HL-60 (cell line): ENCODE measurements around the gene SP100.

Source experiments
- DNase-seq, 2 experiments: peaks; one replicate each; pipeline ENCODE4 v3.0.0-alpha.2; 2010 to 2020; ENCODE audit warnings: low read depth in 1 of 2, low spot score in 1 of 2
- H3K27ac ChIP-seq: fragments of 250-450 bp; sonication (Bioruptor Pico); replicated peaks from 2 replicates; pipeline ENCODE4 v1.5.1; 2020; ENCODE audit warnings: mild to moderate bottlenecking, moderate library complexity
- H3K27me3 ChIP-seq: fragments of 250-450 bp; sonication (Bioruptor Pico); 2 replicates; pipeline ENCODE4 v1.5.1; 2021; ENCODE audit warnings: mild to moderate bottlenecking, moderate library complexity; ENCODE audit not compliant: insufficient read depth, poor library complexity, severe bottlenecking
- H3K4me3 ChIP-seq: replicated peaks from 2 replicates; pipeline ENCODE4 v1.5.1; 2011; ENCODE audit warnings: mild to moderate bottlenecking, control low read depth, low read length; ENCODE audit not compliant: insufficient read depth
- GABPA ChIP-seq: IDR thresholded peaks from 2 replicates; pipeline ENCODE4 v1.6.1; 2012; ENCODE audit warnings: low read depth
- POLR2AphosphoS5 ChIP-seq: IDR thresholded peaks from 2 replicates; pipeline ENCODE4 v1.6.1; 2012; ENCODE audit warnings: low read depth
- SPI1 ChIP-seq: IDR thresholded peaks from 2 replicates; pipeline ENCODE4 v1.6.1; 2012; ENCODE audit warnings: low read depth, mild to moderate bottlenecking, borderline replicate concordance
- TF ChIP-seq, protein P1 (sequence below): IDR thresholded peaks from 2 replicates; pipeline ENCODE4 v1.6.1; 2012; ENCODE audit warnings: low read depth; ENCODE audit not compliant: insufficient replicate concordance
- TF ChIP-seq, protein P2 (sequence below): IDR thresholded peaks from one replicate; pipeline ENCODE4 v1.5.1; 2011; ENCODE audit warnings: low read length, control low read depth, inconsistent platforms; ENCODE audit not compliant: insufficient read depth

Gene SP100

DNA sequence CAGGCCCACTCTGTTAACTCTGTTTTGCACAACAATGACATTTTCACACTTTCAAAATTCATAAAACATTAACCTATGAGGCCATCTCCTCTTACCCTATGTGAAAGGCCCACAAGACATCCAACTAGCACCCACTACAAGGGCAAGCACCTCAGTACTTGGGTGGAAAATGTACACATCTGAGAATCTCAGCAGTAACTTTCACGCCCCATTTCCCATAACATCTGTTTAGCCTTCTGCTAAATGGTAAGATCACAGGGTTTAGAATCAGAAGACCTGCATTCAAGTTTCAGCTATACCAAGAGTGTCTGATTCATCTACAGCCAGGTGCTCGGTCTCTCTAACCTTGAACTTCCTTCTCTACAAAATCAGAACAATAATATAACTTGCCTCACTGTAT is 89.2 kb downstream of the SP100 start:
- Histone ChIP-seq H3K27me3 (no peaks in the 10 kb centered on the region), H3K27ac (no peak overlapping the region), H3K4me3 (no peak overlapping the region)
- DNase-seq, result no peak
- TF ChIP-seq SPI1 (no peak), POLR2AphosphoS5 (no peak), GABPA (no peak)
- TF ChIP-seq, protein P1, sequence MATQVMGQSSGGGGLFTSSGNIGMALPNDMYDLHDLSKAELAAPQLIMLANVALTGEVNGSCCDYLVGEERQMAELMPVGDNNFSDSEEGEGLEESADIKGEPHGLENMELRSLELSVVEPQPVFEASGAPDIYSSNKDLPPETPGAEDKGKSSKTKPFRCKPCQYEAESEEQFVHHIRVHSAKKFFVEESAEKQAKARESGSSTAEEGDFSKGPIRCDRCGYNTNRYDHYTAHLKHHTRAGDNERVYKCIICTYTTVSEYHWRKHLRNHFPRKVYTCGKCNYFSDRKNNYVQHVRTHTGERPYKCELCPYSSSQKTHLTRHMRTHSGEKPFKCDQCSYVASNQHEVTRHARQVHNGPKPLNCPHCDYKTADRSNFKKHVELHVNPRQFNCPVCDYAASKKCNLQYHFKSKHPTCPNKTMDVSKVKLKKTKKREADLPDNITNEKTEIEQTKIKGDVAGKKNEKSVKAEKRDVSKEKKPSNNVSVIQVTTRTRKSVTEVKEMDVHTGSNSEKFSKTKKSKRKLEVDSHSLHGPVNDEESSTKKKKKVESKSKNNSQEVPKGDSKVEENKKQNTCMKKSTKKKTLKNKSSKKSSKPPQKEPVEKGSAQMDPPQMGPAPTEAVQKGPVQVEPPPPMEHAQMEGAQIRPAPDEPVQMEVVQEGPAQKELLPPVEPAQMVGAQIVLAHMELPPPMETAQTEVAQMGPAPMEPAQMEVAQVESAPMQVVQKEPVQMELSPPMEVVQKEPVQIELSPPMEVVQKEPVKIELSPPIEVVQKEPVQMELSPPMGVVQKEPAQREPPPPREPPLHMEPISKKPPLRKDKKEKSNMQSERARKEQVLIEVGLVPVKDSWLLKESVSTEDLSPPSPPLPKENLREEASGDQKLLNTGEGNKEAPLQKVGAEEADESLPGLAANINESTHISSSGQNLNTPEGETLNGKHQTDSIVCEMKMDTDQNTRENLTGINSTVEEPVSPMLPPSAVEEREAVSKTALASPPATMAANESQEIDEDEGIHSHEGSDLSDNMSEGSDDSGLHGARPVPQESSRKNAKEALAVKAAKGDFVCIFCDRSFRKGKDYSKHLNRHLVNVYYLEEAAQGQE, result no peak
- TF ChIP-seq, protein P2, sequence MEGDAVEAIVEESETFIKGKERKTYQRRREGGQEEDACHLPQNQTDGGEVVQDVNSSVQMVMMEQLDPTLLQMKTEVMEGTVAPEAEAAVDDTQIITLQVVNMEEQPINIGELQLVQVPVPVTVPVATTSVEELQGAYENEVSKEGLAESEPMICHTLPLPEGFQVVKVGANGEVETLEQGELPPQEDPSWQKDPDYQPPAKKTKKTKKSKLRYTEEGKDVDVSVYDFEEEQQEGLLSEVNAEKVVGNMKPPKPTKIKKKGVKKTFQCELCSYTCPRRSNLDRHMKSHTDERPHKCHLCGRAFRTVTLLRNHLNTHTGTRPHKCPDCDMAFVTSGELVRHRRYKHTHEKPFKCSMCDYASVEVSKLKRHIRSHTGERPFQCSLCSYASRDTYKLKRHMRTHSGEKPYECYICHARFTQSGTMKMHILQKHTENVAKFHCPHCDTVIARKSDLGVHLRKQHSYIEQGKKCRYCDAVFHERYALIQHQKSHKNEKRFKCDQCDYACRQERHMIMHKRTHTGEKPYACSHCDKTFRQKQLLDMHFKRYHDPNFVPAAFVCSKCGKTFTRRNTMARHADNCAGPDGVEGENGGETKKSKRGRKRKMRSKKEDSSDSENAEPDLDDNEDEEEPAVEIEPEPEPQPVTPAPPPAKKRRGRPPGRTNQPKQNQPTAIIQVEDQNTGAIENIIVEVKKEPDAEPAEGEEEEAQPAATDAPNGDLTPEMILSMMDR, result no peak

DNA sequence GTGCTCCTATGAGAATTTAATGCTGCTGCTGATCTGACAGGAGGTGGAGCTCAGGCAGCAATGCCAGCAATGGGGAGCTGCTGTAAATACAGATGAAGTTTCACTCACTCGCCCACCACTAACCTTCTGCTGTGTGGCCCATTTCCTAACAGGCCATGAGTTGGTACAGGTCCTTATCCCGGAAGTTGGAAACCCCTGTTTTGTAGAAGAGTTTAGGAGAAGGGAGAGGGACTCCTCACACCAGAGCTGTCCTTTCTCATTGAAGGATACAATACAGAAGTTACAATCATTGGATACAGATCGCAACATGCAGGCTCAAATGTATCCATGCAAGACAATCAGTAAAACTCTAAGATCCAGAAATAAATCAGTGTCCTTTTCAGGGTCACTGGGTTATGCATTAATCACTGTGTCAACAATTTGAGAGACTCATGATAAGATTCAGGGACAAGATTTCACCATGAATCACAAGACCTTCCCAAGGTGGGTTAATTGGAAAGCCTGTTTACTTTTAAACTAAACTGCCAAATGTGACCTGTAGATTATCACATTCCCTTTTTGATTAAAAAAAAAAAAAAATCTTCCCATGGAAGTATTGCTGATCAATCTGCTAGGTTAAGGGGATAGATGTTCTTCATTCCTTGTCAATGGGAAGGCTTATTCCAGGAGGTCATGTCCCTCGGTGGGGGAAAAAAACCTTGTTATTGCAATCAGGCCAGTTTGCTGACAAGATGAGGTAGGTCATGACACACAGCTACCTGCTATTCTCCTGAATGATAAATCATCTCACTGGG is 97.2 kb downstream of the SP100 start:
- DNase-seq, result no peak
- Histone ChIP-seq H3K4me3 (no peak overlapping the region), H3K27ac (no peak overlapping the region), H3K27me3 (no peaks in the 10 kb centered on the region)
- TF ChIP-seq GABPA (no peak), POLR2AphosphoS5 (no peak), SPI1 (no peak)
- TF ChIP-seq, protein P1, result no peak
- TF ChIP-seq, protein P2, result no peak

DNA sequence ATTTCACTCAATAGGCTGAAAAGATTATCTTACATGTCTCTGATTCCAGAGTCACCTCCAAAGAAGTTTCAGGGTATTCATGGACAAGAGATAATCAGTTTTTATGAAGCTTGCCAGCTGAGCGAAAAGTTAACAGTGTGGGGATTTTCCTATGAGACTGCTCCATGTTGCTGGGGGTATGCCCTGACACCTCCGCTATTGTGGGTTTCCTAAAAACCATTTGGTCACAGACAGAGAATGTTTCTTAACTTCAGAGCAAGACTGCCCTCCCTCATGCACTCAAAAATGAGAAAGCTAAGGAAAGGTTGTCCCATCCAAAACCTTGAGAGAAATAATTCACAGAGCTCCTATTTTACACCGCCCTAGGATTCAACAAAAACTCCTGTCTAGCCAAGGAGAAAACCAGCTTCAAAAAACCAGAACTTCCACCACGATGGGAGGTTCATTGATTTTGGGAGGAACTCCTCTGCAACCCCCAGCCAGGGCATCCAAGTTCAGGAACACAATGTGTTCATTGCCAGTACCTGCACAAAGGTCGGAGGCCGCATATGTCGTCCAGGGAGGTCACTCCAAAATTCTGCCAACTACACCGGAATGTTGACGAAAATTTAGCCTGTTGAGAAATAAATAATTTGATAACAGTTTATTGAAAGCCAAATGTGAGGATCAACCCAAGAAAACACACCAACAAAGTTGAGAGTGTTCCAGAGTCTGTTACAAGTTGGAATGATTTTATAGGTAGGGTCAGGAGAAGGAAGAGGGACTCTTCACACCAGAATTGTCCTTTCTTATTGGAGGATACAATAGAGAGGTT is 104.3 kb downstream of the SP100 start:
- no peaks in the 10 kb centered on the region for H3K27me3 ChIP-seq

More for the DNA sequence above, 104.3 kb downstream of the SP100 start:
- DNase-seq, result no peak
- TF ChIP-seq SPI1, result no peak
- TF ChIP-seq, protein P1, result no peak
- Histone ChIP-seq H3K27ac (no peak overlapping the region), H3K4me3 (no peak overlapping the region)
